ENCODE data around the gene LACTB.
A peak's percentile ranks its signal among the peaks of the same experiment; 100 is the strongest.

The LACTB gene

GRCh38 chr15:63121382-63122001 lies at the start of gene LACTB:
Gene LACTB, plus strand, starts transcription at chr15:63121861. Its CDS starts 11 bp downstream, at chr15:63121872.
- DNase-seq (ENCODE audit: low spot score): peak; percentile 89

- DNase-seq (ENCODE audit: low spot score): no peak
These were observed 49.5 kb upstream of the LACTB start for GRCh38 chr15:63072023-63072650.

GRCh38 chr15:63072809-63073277 lies 48.8 kb upstream of the LACTB start:
- DNase-seq (ENCODE audit: low spot score): no peak

GRCh38 chr15:63073497-63074172 lies 48.0 kb upstream of the LACTB start:
- no peak for DNase-seq (ENCODE audit: low spot score)

GRCh38 chr15:63075015-63075983 lies 46.4 kb upstream of the LACTB start:
- DNase-seq (ENCODE audit: low spot score): no peak

GRCh38 chr15:63075984-63076713 lies 45.5 kb upstream of the LACTB start:
- DNase-seq (ENCODE audit: low spot score): no peak

- no peak for DNase-seq (ENCODE audit: low spot score)
These were observed 45.0 kb upstream of the LACTB start for GRCh38 chr15:63076714-63077046.

GRCh38 chr15:63077952-63078351 lies 43.7 kb upstream of the LACTB start:
- no peak for DNase-seq (ENCODE audit: low spot score)

GRCh38 chr15:63079947-63080626 lies 41.6 kb upstream of the LACTB start:
- peak; percentile 54 for DNase-seq (ENCODE audit: low spot score)

- no peak for DNase-seq (ENCODE audit: low spot score)
These were observed 40.9 kb upstream of the LACTB start for GRCh38 chr15:63080634-63081250.

GRCh38 chr15:63082366-63082765 lies 39.3 kb upstream of the LACTB start:
- DNase-seq (ENCODE audit: low spot score): no peak

- no peak for DNase-seq (ENCODE audit: low spot score)
These were observed 38.6 kb upstream of the LACTB start for GRCh38 chr15:63083044-63083443.

GRCh38 chr15:63083541-63083940 lies 38.1 kb upstream of the LACTB start:
- DNase-seq (ENCODE audit: low spot score): no peak

- DNase-seq (ENCODE audit: low spot score): no peak
These were observed 36.9 kb upstream of the LACTB start for GRCh38 chr15:63084806-63085205.

- no peak for DNase-seq (ENCODE audit: low spot score)
These were observed 36.4 kb upstream of the LACTB start for GRCh38 chr15:63085289-63085688.

- DNase-seq (ENCODE audit: low spot score): no peak
These were observed 35.4 kb upstream of the LACTB start for GRCh38 chr15:63086271-63086670.

GRCh38 chr15:63086947-63087346 lies 34.7 kb upstream of the LACTB start:
- DNase-seq (ENCODE audit: low spot score): no peak

- no peak for DNase-seq (ENCODE audit: low spot score)
These were observed 33.0 kb upstream of the LACTB start for GRCh38 chr15:63088533-63089245.

- DNase-seq (ENCODE audit: low spot score): peak; percentile 91
These were observed 32.2 kb upstream of the LACTB start for GRCh38 chr15:63089260-63090043.

Data from AG08395 (cell line).